ENCODE data around the gene LGR6.

DNA sequence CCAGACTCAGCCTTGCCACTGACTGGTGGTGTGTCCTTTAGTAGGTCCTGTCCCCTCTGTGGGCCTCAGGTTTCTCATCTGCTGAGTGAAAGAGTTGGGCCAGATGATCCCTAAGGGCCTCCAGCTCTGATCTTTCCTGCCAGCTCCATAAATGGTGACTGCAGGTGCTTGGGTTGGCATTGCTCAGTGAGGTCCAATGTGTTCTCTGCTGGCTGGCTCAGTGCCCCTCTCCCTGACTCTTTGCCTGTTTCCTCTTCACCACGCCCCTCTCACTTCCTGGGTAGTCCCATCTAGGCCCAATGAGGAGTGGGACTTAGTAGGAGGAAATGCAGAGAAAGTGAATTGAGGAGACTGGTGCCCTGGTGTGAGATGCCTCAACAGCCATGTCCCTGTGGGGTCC is 111.6 kb downstream of the LGR6 start:
- TF ChIP-seq, protein P1, sequence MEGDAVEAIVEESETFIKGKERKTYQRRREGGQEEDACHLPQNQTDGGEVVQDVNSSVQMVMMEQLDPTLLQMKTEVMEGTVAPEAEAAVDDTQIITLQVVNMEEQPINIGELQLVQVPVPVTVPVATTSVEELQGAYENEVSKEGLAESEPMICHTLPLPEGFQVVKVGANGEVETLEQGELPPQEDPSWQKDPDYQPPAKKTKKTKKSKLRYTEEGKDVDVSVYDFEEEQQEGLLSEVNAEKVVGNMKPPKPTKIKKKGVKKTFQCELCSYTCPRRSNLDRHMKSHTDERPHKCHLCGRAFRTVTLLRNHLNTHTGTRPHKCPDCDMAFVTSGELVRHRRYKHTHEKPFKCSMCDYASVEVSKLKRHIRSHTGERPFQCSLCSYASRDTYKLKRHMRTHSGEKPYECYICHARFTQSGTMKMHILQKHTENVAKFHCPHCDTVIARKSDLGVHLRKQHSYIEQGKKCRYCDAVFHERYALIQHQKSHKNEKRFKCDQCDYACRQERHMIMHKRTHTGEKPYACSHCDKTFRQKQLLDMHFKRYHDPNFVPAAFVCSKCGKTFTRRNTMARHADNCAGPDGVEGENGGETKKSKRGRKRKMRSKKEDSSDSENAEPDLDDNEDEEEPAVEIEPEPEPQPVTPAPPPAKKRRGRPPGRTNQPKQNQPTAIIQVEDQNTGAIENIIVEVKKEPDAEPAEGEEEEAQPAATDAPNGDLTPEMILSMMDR (IDR thresholded peaks at IDR 0.05): no peak
- no peak for TF ChIP-seq POLR2A (IDR thresholded peaks at IDR 0.05)
- no peak for TF ChIP-seq EP300 (IDR thresholded peaks at IDR 0.05)
- no peak for TF ChIP-seq POLR2AphosphoS5 (IDR thresholded peaks at IDR 0.05)
